ENCODE data around the gene NFIC.
A peak's percentile ranks its signal among the peaks of the same experiment; 100 is the strongest.

The NFIC gene

GRCh38 chr19:3483226-3483628 lies 116.8 kb downstream of the NFIC start, which contains the start of gene SMIM44:
Gene SMIM44 (minus strand): TSS chr19:3483441. CDS start chr19:3483403, 38 bp downstream.
- H3K9me3 Mint-ChIP-seq: no peaks in the 10 kb centered on the region

GRCh38 chr19:3491396-3492119 lies 125.2 kb downstream of the NFIC start:
- ATAC-seq (replicated peaks) (no peak), DNase-seq (no peak)
- Mint-ChIP-seq H3K9me3 (no peaks in the 10 kb centered on the region), H3K4me3 (no peak overlapping the region), H3K4me1 (ENCODE audit: low read depth in 2 of 2) (no peaks in the 10 kb centered on the region), H3K27ac (no peak overlapping the region), H3K36me3 (ENCODE audit: insufficient read depth) (peaks cover 24% of the 10 kb centered on the region), H3K27me3 (no peaks in the 10 kb centered on the region)

More at GRCh38 chr19:3483226-3483628, 116.8 kb downstream of the NFIC start, which contains the start of gene SMIM44:
- peaks cover 12% of the 10 kb centered on the region for H3K36me3 Mint-ChIP-seq (ENCODE audit: insufficient read depth)
- ATAC-seq (replicated peaks) (no peak), DNase-seq (no peak)
- H3K27ac Mint-ChIP-seq: no peak within 1 kb of the TSS
- peaks cover 9 to 13% of the 10 kb centered on the region in 2 donors for H3K4me1 Mint-ChIP-seq (ENCODE audit: low read depth in 2 of 2)
- no peak within 1 kb of the TSS for H3K4me3 Mint-ChIP-seq
- H3K27me3 Mint-ChIP-seq: no peaks in the 10 kb centered on the region

GRCh38 chr19:3492131-3492839 lies 125.9 kb downstream of the NFIC start:
- peaks cover 0 to 3% of the 10 kb centered on the region in 2 donors for H3K4me1 Mint-ChIP-seq (ENCODE audit: low read depth in 2 of 2)
- ATAC-seq (replicated peaks) (no peak), DNase-seq (no peak)
- no peaks in the 10 kb centered on the region for H3K27me3 Mint-ChIP-seq
- H3K9me3 Mint-ChIP-seq: no peaks in the 10 kb centered on the region
- peaks cover 24% of the 10 kb centered on the region for H3K36me3 Mint-ChIP-seq (ENCODE audit: insufficient read depth)
- H3K27ac Mint-ChIP-seq: peak overlapping the region in 1 of 2 donors; percentile 72
- H3K4me3 Mint-ChIP-seq: no peak overlapping the region

GRCh38 chr19:3492919-3493318 lies 126.5 kb downstream of the NFIC start:
- Mint-ChIP-seq H3K4me3 (no peak overlapping the region), H3K9me3 (no peaks in the 10 kb centered on the region), H3K27me3 (no peaks in the 10 kb centered on the region), H3K4me1 (ENCODE audit: low read depth in 2 of 2) (peaks cover 0 to 4% of the 10 kb centered on the region in 2 donors), H3K36me3 (ENCODE audit: insufficient read depth) (peaks cover 25% of the 10 kb centered on the region), H3K27ac (peak overlapping the region; percentile 65 to 72)
- ATAC-seq (replicated peaks) (no peak), DNase-seq (no peak)

GRCh38 chr19:3493651-3494050 lies 127.3 kb downstream of the NFIC start:
- peaks cover 27% of the 10 kb centered on the region for H3K36me3 Mint-ChIP-seq (ENCODE audit: insufficient read depth)
- H3K27ac Mint-ChIP-seq: peak overlapping the region in 1 of 2 donors; percentile 65
- H3K27me3 Mint-ChIP-seq: no peaks in the 10 kb centered on the region
- H3K9me3 Mint-ChIP-seq: no peaks in the 10 kb centered on the region
- H3K4me3 Mint-ChIP-seq: peak overlapping the region in 1 of 2 donors; percentile 22
- no peak for DNase-seq
- ATAC-seq (replicated peaks): no peak
- peaks cover 0 to 5% of the 10 kb centered on the region in 2 donors for H3K4me1 Mint-ChIP-seq (ENCODE audit: low read depth in 2 of 2)

GRCh38 chr19:3494051-3494450 lies 127.7 kb downstream of the NFIC start:
- Mint-ChIP-seq H3K9me3 (no peaks in the 10 kb centered on the region), H3K27me3 (no peaks in the 10 kb centered on the region), H3K4me3 (no peak overlapping the region), H3K27ac (no peak overlapping the region), H3K36me3 (ENCODE audit: insufficient read depth) (peaks cover 29% of the 10 kb centered on the region), H3K4me1 (ENCODE audit: low read depth in 2 of 2) (peaks cover 2 to 6% of the 10 kb centered on the region in 2 donors)
- DNase-seq (no peak), ATAC-seq (replicated peaks) (no peak)

GRCh38 chr19:3494559-3494958 lies 128.2 kb downstream of the NFIC start:
- no peak overlapping the region for H3K4me3 Mint-ChIP-seq

GRCh38 chr19:3496392-3497273 lies 130.2 kb downstream of the NFIC start:
- peaks cover 15 to 19% of the 10 kb centered on the region in 2 donors for H3K4me1 Mint-ChIP-seq (ENCODE audit: low read depth in 2 of 2)
- ATAC-seq (replicated peaks): no peak
- H3K27ac Mint-ChIP-seq: peak overlapping the region in 1 of 2 donors; percentile 61
- no peak overlapping the region for H3K4me3 Mint-ChIP-seq
- no peaks in the 10 kb centered on the region for H3K27me3 Mint-ChIP-seq
- H3K9me3 Mint-ChIP-seq: no peaks in the 10 kb centered on the region
- H3K36me3 Mint-ChIP-seq (ENCODE audit: insufficient read depth): peaks cover 45% of the 10 kb centered on the region
- DNase-seq: no peak

More at GRCh38 chr19:3494559-3494958, 128.2 kb downstream of the NFIC start:
- H3K36me3 Mint-ChIP-seq (ENCODE audit: insufficient read depth): peaks cover 33% of the 10 kb centered on the region
- H3K27me3 Mint-ChIP-seq: no peaks in the 10 kb centered on the region
- DNase-seq (no peak), ATAC-seq (replicated peaks) (no peak)
- H3K9me3 Mint-ChIP-seq: no peaks in the 10 kb centered on the region
- peaks cover 6 to 8% of the 10 kb centered on the region in 2 donors for H3K4me1 Mint-ChIP-seq (ENCODE audit: low read depth in 2 of 2)
- H3K27ac Mint-ChIP-seq: no peak overlapping the region

GRCh38 chr19:3497757-3498520 lies 131.6 kb downstream of the NFIC start:
- Mint-ChIP-seq H3K36me3 (ENCODE audit: insufficient read depth) (peaks cover 45% of the 10 kb centered on the region), H3K4me3 (no peak overlapping the region), H3K27ac (no peak overlapping the region), H3K4me1 (ENCODE audit: low read depth in 2 of 2) (peaks cover 15 to 19% of the 10 kb centered on the region in 2 donors), H3K27me3 (no peaks in the 10 kb centered on the region), H3K9me3 (no peaks in the 10 kb centered on the region)
- DNase-seq (no peak), ATAC-seq (replicated peaks) (no peak)

GRCh38 chr19:3499738-3500428 lies 133.5 kb downstream of the NFIC start:
- peaks cover 35% of the 10 kb centered on the region for H3K36me3 Mint-ChIP-seq (ENCODE audit: insufficient read depth)
- no peak for DNase-seq
- no peak for ATAC-seq (replicated peaks)
- peak overlapping the region; percentile 99 to 100 for H3K27ac Mint-ChIP-seq
- H3K4me3 Mint-ChIP-seq: peak overlapping the region; percentile 92 to 96
- no peaks in the 10 kb centered on the region for H3K9me3 Mint-ChIP-seq
- H3K27me3 Mint-ChIP-seq: no peaks in the 10 kb centered on the region
- H3K4me1 Mint-ChIP-seq (ENCODE audit: low read depth in 2 of 2): peaks cover 15 to 21% of the 10 kb centered on the region in 2 donors

- peak; percentile 90 to 91 (median 90) for DNase-seq
These were observed 134.2 kb downstream of the NFIC start, which contains the start of gene DOHH for GRCh38 chr19:3500429-3501101. Gene DOHH (minus strand): TSS chr19:3500674. CDS start chr19:3496814, 3,860 bp downstream.

More at GRCh38 chr19:3500429-3501101, 134.2 kb downstream of the NFIC start, which contains the start of gene DOHH:
- peak within 1 kb of the TSS; percentile 99 to 100 for H3K27ac Mint-ChIP-seq
- peaks cover 19 to 24% of the 10 kb centered on the region in 2 donors for H3K4me1 Mint-ChIP-seq (ENCODE audit: low read depth in 2 of 2)
- H3K36me3 Mint-ChIP-seq (ENCODE audit: insufficient read depth): peaks cover 34% of the 10 kb centered on the region
- H3K9me3 Mint-ChIP-seq: no peaks in the 10 kb centered on the region
- no peaks in the 10 kb centered on the region for H3K27me3 Mint-ChIP-seq
- peak within 1 kb of the TSS; percentile 92 to 96 for H3K4me3 Mint-ChIP-seq
- ATAC-seq (replicated peaks): peak; percentile 86
